Central memory CD8-positive, alpha-beta T cell (primary cell): Measurements from ENCODE around the gene CYTH3.

Source experiments
- ATAC-seq: fragments of 150-1000 bp; cut with Tn5 transposase; replicated peaks from 2 replicates; pipeline ENCODE4 v1.10.0; 2022; ENCODE audit warnings: mild to moderate bottlenecking, moderate FRiP score, moderate number of reproducible peaks; ENCODE audit not compliant: poor library complexity, severe bottlenecking; ENCODE audit errors: extremely low read depth
- DNase-seq, 2 donors: peaks; one replicate each; pipeline ENCODE4 v3.0.0; 2021; ENCODE audit warnings: low spot score in 2 of 2
- H3K27ac Mint-ChIP-seq: one replicate; pipeline ENCODE4 v1.8.0; 2022; ENCODE audit warnings: low read depth, mild to moderate bottlenecking, moderate library complexity, mixed read lengths
- H3K27me3 Mint-ChIP-seq: one replicate; pipeline ENCODE4 v1.8.0; 2022; ENCODE audit warnings: mixed read lengths
- H3K36me3 Mint-ChIP-seq: one replicate; pipeline ENCODE4 v1.8.0; 2022; ENCODE audit warnings: mild to moderate bottlenecking, moderate library complexity, mixed read lengths; ENCODE audit not compliant: insufficient read depth
- H3K4me1 Mint-ChIP-seq: one replicate; pipeline ENCODE4 v1.8.0; 2022; ENCODE audit warnings: mixed read lengths
- H3K4me3 Mint-ChIP-seq: one replicate; pipeline ENCODE4 v1.8.0; 2022; ENCODE audit warnings: mild to moderate bottlenecking, moderate library complexity, mixed read lengths
- H3K9me3 Mint-ChIP-seq: one replicate; pipeline ENCODE4 v1.8.0; 2022; ENCODE audit warnings: mixed read lengths

Gene CYTH3

DNA sequence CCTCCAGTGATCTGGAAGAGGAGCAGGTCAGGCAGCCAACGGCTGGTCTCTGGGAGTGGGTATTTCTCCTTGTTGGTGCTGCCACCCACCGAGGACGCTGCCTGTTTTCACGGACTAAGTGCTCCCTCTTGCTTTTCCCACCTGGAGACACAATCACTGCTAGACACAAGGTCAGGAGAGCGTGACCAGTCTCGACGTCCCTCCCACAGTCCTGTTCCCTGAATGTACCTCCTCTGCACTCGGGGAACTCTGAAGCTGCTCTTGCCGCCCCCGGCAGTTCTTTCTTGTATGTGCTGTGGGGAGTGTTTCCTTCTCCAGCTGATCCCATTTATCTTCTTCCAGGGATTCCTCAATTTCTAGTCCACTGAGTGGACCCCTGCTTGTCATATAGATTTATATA, 89.4 kb downstream of the CYTH3 start:
- Mint-ChIP-seq H3K4me3 (no peak overlapping the region), H3K4me1 (no peaks in the 10 kb centered on the region), H3K27me3 (no peaks in the 10 kb centered on the region), H3K9me3 (no peaks in the 10 kb centered on the region), H3K27ac (no peak overlapping the region), H3K36me3 (peaks cover 15% of the 10 kb centered on the region)
- no peak for ATAC-seq
- no peak for DNase-seq

DNA sequence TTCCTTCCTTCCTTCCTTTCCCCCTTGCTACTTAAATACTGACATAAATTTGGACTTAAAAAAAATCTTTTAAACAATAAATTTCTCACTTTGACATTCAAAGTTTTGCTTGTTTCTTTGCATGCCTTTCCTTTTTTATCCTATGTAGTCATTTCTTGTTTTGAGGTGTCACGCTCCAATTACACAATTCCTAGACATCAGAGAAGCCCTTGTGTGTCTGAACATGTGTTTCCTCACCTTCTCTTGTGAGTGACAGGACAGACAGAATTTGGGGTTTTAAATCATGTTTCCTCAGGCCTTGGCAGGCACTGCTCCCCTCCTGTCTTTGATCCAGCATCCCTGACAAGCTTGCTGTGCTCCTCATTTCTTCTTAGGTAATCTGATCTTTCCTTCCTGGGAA, 91.3 kb downstream of the CYTH3 start:
- no peaks in the 10 kb centered on the region for H3K9me3 Mint-ChIP-seq
- H3K27ac Mint-ChIP-seq = peak overlapping the region; percentile 74
- H3K4me3 Mint-ChIP-seq = no peak overlapping the region
- peaks cover 8% of the 10 kb centered on the region for H3K36me3 Mint-ChIP-seq
- DNase-seq (no peak), ATAC-seq (no peak)
- no peaks in the 10 kb centered on the region for H3K27me3 Mint-ChIP-seq
- H3K4me1 Mint-ChIP-seq = no peaks in the 10 kb centered on the region

DNA sequence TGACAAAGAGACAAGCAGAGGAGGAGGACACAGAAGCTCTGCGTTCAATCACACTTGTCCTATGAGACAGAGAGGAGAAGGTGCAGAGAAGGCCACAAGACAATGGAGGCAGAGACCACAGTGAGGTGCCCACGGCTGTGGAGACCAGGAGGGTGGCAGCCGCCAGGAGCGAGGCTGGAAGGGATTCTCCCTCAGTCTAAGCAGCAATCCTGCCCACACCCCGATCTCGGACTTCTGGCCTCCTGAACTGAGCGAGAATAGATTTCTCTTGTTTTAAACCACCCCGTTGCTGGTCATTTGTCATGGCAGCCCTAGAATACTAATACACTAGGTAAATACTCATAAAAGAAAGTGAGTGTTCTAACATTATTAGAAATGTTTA, 92.1 kb downstream of the CYTH3 start:
- ATAC-seq (no peak), DNase-seq (no peak)
- H3K4me3 Mint-ChIP-seq = no peak overlapping the region
- no peaks in the 10 kb centered on the region for H3K27me3 Mint-ChIP-seq
- no peaks in the 10 kb centered on the region for H3K4me1 Mint-ChIP-seq
- H3K9me3 Mint-ChIP-seq = no peaks in the 10 kb centered on the region
- H3K36me3 Mint-ChIP-seq = peaks cover 7% of the 10 kb centered on the region
- no peak overlapping the region for H3K27ac Mint-ChIP-seq

DNA sequence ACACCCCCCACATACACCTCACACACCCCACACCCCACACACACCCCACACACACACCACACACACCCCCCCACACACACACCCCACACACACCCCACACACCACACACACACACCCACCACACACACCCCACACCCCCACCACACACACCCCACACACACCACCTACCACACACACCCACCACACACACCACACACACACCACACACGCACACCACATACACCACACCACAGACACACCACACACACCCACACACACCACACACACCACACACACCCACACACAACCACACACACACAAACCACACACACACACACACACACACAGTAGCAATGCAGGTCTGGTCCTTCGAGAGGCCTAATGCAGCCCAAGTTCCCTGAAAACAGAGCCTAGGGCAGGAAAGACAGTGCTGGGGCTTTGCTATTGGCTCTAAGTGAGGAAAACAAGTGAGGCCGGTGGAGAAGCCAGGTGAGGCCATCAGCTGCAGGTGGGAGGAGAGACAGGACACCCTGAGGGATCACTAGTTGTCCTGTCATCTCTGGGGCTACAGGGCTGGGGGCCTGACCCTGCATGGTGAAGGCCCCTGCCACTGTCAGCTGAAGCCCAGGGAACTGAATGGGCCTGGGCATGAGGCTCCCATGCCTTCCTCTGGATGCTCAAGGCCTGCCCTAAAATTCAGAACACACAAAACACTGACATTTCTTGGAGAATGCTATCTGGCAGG, 92.6 kb downstream of the CYTH3 start:
- H3K9me3 Mint-ChIP-seq = no peaks in the 10 kb centered on the region
- ATAC-seq = no peak
- no peak overlapping the region for H3K4me3 Mint-ChIP-seq
- H3K4me1 Mint-ChIP-seq = no peaks in the 10 kb centered on the region
- DNase-seq = no peak
- H3K36me3 Mint-ChIP-seq = peaks cover 7% of the 10 kb centered on the region
- peak overlapping the region; percentile 25 for H3K27ac Mint-ChIP-seq
- H3K27me3 Mint-ChIP-seq = no peaks in the 10 kb centered on the region

DNA sequence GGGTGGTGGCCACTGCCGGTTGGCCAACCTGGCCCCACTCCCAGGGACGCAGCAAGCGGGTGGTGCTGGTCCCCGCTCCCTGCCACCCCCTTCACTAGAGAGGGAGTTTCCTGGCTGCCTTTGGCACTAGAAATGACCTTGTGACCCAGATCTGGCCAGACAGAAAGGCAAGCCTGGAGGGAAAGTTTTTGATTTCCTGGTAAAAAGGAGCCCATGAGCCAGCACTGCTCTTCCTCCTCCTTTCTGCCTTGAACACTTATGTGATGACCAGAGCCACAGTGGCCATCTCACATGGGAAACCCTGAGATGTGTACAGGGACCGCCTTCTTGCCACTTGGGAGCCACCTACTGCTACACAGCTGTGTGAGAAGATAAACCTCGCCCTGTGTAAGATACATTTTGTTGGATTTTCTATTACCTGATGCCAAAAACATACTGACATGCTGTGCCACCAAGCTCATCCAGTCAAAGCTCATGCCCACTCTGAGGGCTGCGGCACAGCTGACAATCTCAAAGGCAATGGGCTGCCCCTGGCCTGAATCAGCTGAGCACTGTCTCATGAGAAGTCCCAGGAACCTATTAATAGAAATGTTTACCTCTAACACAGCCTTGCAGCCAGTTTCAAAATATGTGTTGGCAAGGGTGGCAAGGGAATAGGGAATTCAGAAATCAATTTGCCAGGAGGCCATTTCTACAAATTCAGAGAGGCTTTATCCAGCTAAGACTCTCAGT, 94.0 kb downstream of the CYTH3 start:
- Mint-ChIP-seq H3K4me1 (no peaks in the 10 kb centered on the region), H3K4me3 (no peak overlapping the region), H3K27me3 (no peaks in the 10 kb centered on the region), H3K27ac (no peak overlapping the region), H3K36me3 (peaks cover 5% of the 10 kb centered on the region), H3K9me3 (no peaks in the 10 kb centered on the region)
- ATAC-seq (no peak), DNase-seq (no peak)

DNA sequence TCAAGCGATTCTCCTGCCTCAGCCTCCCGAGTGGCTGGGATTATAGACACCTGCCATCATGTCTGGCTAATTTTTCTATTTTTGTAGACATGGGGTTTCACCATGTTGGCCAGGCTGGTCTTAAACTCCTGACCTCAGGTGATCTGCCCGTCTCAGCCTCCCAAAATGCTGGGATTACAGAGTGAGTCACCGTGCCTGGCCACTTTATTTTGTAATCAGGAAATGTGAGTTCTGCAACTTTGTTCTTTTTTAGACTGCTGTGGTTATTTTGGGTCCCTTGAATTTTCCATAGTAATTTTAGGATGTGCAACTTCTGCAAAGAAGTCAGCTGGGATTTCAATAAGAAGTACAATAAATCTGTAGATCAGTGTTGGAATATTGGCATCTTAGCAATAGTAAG, 96.8 kb downstream of the CYTH3 start:
- peaks cover 3% of the 10 kb centered on the region for H3K36me3 Mint-ChIP-seq
- no peak for DNase-seq
- ATAC-seq = no peak
- H3K27ac Mint-ChIP-seq = no peak overlapping the region
- no peak overlapping the region for H3K4me3 Mint-ChIP-seq
- no peaks in the 10 kb centered on the region for H3K27me3 Mint-ChIP-seq
- no peaks in the 10 kb centered on the region for H3K9me3 Mint-ChIP-seq
- no peaks in the 10 kb centered on the region for H3K4me1 Mint-ChIP-seq

- ATAC-seq (no peak), DNase-seq (no peak)
- Mint-ChIP-seq H3K4me3 (no peak overlapping the region), H3K4me1 (peaks cover 5% of the 10 kb centered on the region), H3K9me3 (no peaks in the 10 kb centered on the region), H3K27ac (no peak overlapping the region), H3K27me3 (no peaks in the 10 kb centered on the region), H3K36me3 (peaks cover 5% of the 10 kb centered on the region)
Observed at GRCh38 chr7:6172910-6173295, 99.5 kb downstream of the CYTH3 start.

DNA sequence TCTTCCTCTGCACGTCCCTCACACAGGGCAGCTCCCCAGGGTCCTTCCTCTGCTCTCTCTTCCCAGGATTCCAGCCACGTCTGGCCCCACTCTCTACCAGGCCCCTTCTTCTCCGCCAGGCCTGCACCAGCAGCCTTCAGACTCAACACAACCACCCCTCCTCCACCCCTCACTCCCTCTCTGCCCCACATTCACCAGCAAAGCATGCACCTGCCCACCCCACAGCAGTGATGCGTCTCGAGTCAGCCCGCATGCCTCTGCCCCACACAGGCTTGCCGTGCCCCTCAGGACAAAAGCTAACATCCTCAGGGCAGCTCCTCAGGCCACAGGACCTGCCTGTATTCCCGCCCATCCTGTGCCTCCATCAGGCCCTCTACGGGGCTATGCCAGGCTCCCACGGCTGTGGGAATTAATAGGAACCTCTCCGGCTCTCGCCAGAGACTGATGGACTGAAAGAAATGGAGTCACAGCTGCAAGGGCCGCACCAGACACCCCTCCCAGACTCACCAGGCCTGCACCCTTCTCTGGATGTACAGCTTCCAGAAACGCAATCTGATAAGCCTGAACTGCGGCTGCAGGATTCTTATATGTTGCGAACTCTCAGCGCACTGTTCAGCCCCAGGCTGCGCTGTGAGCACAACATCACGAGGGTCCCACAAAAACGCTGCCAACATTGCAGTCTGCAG, 100.1 kb downstream of the CYTH3 start:
- Mint-ChIP-seq H3K4me3 (no peak overlapping the region), H3K9me3 (no peaks in the 10 kb centered on the region), H3K27ac (no peak overlapping the region), H3K27me3 (no peaks in the 10 kb centered on the region), H3K4me1 (peaks cover 5% of the 10 kb centered on the region), H3K36me3 (peaks cover 5% of the 10 kb centered on the region)
- ATAC-seq (no peak), DNase-seq (no peak)

GRCh38 chr7:6171532-6172223, 100.7 kb downstream of the CYTH3 start:
- H3K4me3 Mint-ChIP-seq = no peak overlapping the region
- no peak for ATAC-seq
- peaks cover 5% of the 10 kb centered on the region for H3K4me1 Mint-ChIP-seq
- no peak overlapping the region for H3K27ac Mint-ChIP-seq
- H3K36me3 Mint-ChIP-seq = peaks cover 5% of the 10 kb centered on the region
- H3K9me3 Mint-ChIP-seq = no peaks in the 10 kb centered on the region
- no peaks in the 10 kb centered on the region for H3K27me3 Mint-ChIP-seq
- no peak for DNase-seq

DNA sequence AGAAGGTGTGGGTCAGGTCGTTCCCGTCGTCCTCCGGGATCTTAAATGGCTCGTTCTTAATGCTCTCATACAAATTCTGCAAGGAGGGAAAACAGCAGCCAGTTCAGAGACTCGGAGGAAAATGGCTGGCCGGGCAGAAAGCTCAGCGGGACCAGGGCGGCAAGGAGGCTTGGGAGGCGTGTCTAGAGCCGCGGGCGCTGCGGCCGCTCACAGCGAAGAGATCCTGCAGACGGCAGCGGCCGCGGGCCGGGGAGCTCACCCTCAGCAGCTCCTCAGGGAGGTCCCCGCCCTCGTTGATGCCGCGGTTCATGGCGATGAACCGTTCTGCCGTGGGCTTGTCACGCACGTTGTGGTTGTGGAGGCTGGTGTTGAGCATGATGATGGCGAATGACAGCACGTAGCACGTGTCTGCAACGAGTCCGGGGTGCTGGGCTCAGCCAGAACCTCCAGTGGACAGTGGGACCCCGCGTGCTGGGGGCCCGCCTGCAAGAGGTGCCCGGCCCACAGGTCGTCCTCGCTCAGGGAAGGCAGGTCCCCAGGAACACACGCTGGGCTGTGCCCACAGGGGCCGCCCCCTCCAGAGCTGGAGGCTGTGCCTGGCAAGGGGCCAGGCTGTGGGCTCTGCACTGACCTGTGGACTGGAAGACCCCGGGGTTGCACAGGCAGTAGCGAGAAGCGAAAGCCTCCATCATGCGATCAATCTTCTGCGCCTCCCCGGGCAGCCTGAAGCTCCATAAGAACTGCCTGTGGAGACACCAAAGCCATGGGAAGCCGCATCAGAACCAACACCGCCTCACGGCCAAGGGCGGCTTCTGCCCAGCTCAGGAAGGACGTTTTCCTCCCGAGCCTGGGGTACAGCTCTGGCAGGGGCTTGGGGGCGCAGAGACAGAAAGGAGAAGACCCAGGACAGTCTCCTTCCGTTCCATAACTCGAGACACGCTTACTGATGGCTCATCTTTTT, 101.6 kb downstream of the CYTH3 start:
- H3K9me3 Mint-ChIP-seq = no peaks in the 10 kb centered on the region
- H3K27me3 Mint-ChIP-seq = no peaks in the 10 kb centered on the region
- H3K4me3 Mint-ChIP-seq = peak overlapping the region; percentile 50
- DNase-seq = no peak
- H3K36me3 Mint-ChIP-seq = peaks cover 5% of the 10 kb centered on the region
- no peak overlapping the region for H3K27ac Mint-ChIP-seq
- peak; percentile 6 for ATAC-seq
- H3K4me1 Mint-ChIP-seq = peaks cover 5% of the 10 kb centered on the region

DNA sequence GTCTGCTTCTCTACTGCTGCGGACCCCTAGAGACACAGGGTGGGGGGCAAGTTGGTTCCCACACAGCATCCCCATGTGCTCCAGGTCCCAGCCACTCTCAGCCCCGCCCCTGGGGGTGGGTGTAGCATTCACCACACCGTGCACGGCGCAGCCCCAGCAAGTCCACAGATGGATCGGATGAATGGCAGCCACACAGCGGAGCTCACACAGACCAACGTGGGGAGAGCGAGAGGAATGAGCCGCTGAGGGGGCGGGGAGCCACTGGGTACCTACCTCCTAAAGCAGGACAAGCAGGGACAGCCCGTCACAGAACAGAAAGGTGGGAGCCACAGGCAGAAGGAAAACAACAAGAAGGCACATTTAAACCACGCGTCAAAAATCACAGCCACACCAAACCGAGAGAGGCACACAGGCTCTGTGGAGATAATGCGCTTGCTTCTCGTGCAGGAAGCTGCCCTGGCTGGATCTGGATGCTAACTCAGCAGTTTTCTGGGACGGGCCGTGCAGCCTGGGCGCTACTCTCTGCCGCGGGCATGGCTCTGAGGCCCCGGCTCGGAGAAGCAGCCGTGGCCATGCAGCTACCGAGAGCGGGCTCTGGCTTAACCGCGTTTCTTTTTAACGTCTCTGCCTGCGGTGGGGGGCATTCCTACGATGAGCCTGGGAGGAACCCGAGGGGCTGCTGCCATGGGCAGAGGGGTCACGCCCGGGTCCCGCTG, 102.5 kb downstream of the CYTH3 start:
- DNase-seq (no peak), ATAC-seq (no peak)
- H3K9me3 Mint-ChIP-seq = no peaks in the 10 kb centered on the region
- H3K4me3 Mint-ChIP-seq = peak overlapping the region; percentile 55
- H3K4me1 Mint-ChIP-seq = peaks cover 5% of the 10 kb centered on the region
- H3K27me3 Mint-ChIP-seq = no peaks in the 10 kb centered on the region
- peaks cover 5% of the 10 kb centered on the region for H3K36me3 Mint-ChIP-seq
- peak overlapping the region; percentile 47 for H3K27ac Mint-ChIP-seq
